AG08396 (cell line): Measurements from ENCODE around the gene MCM9.
"Not testable (repeated sequence)": the region's sequence is repeated elsewhere in the genome, so short reads cannot be mapped to it uniquely, and the experiment has no call there.

Source experiments
- DNase-seq: peaks from one replicate; pipeline ENCODE4 v3.0.0; 2012; ENCODE audit warnings: low spot score, mixed read lengths

MCM9 gene

GRCh38 chr6:118893807-118894424 lies 41.0 kb downstream of the MCM9 start, which contains the start of gene ASF1A:
TSS of gene ASF1A (plus strand) at chr6:118894152. CDS start at chr6:118894414, 262 bp downstream.
- DNase-seq, result peak; percentile 93

GRCh38 chr6:118893064-118893806 lies 41.7 kb downstream of the MCM9 start:
- peak; percentile 32 for DNase-seq

GRCh38 chr6:118892355-118892991 lies 42.5 kb downstream of the MCM9 start:
- DNase-seq, result no peak

- DNase-seq, result no peak
These were observed 43.8 kb downstream of the MCM9 start for GRCh38 chr6:118890997-118891790.

- no peak for DNase-seq
These were observed 45.8 kb downstream of the MCM9 start for GRCh38 chr6:118889163-118889562.

GRCh38 chr6:118886641-118887040 lies 48.3 kb downstream of the MCM9 start:
- DNase-seq, result no peak

- no peak for DNase-seq
These were observed 52.5 kb downstream of the MCM9 start for GRCh38 chr6:118882314-118882905.

GRCh38 chr6:118881440-118882313 lies 53.3 kb downstream of the MCM9 start:
- DNase-seq, result no peak

- DNase-seq, result no peak
These were observed 57.2 kb downstream of the MCM9 start for GRCh38 chr6:118877806-118878205.

GRCh38 chr6:118876814-118877213 lies 58.1 kb downstream of the MCM9 start:
- peak; percentile 27 for DNase-seq

- no peak for DNase-seq
These were observed 58.8 kb downstream of the MCM9 start for GRCh38 chr6:118876198-118876597.

- no peak for DNase-seq
These were observed 59.3 kb downstream of the MCM9 start for GRCh38 chr6:118875672-118876071.

GRCh38 chr6:118873239-118873638 lies 61.7 kb downstream of the MCM9 start:
- DNase-seq, result no peak

GRCh38 chr6:118872726-118873125 lies 62.2 kb downstream of the MCM9 start:
- DNase-seq, result no peak

- DNase-seq, result no peak
These were observed 62.6 kb downstream of the MCM9 start for GRCh38 chr6:118872318-118872717.

- DNase-seq, result no peak
These were observed 63.6 kb downstream of the MCM9 start for GRCh38 chr6:118871331-118871730.

- no peak for DNase-seq
These were observed 64.9 kb downstream of the MCM9 start for GRCh38 chr6:118869894-118870589.

- no peak for DNase-seq
These were observed 65.6 kb downstream of the MCM9 start for GRCh38 chr6:118869350-118869749.

GRCh38 chr6:118868901-118869300 lies 66.1 kb downstream of the MCM9 start:
- not testable (repeated sequence) for DNase-seq

GRCh38 chr6:118867181-118867580 lies 67.8 kb downstream of the MCM9 start:
- no peak for DNase-seq

- no peak for DNase-seq
These were observed 69.9 kb downstream of the MCM9 start for GRCh38 chr6:118865100-118865391.
